Peyer's patch (tissue), 4 donors: ENCODE results near the gene SUN5.

ENCODE experiments used
- POLR2A ChIP-seq, 2 donors: fragments of 450-650 bp; IDR thresholded peaks; one replicate each; pipeline ENCODE4 v1.5.1; 2017; ENCODE audit warnings: antibody characterized with exemption in 2 of 2, mild to moderate bottlenecking in 2 of 2, moderate library complexity in 2 of 2
- TF ChIP-seq, protein P1 (sequence below), 6 experiments: fragments of 450-650 bp in 4 of 6; fragments of 200-600 bp in 2 of 6; sonication (generic) in 1 of 6; IDR thresholded peaks; one replicate each; pipeline ENCODE4 v1.5.1; 2017 to 2019; ENCODE audit warnings: antibody characterized with exemption in 6 of 6, mild to moderate bottlenecking in 3 of 6, moderate library complexity in 1 of 6

DNA sequence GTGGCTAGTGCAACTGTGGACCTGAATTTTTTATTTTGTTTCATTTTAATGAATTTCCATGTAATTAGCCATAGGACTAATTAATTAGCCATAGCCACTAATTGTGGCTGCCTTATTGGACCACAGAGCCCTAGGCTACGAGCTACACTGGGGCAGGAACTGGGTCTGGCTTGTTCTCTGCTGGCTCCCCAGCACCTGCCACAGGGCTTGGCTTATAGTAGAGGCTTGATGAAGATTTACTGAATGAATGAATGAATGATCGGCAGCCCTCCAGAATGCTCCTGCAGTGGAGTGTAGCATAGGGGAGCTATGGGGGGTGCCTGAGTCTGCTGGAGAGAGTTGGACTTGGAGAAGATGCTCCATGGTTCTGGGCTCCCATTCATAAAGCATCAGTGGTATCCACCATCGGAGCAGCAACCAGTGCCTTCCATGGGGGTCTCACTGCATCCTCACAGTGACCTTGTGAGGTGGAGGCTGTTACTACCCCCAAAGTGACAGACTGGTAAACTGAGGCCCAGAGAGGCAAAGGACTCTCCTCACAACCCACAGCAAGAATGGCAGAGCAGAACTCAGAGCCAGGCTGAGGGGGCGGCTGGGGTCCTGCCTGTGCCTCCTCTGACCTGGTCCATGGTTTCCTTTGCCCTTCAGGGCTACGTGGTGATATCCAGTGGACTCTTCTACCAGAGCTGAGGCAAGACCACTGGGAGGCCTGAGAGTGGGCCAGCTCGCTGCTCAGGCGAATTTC lies 18.6 kb upstream of the SUN5 start:
- no peak for TF ChIP-seq POLR2A (IDR thresholded peaks at IDR 0.05)
- TF ChIP-seq, protein P1, sequence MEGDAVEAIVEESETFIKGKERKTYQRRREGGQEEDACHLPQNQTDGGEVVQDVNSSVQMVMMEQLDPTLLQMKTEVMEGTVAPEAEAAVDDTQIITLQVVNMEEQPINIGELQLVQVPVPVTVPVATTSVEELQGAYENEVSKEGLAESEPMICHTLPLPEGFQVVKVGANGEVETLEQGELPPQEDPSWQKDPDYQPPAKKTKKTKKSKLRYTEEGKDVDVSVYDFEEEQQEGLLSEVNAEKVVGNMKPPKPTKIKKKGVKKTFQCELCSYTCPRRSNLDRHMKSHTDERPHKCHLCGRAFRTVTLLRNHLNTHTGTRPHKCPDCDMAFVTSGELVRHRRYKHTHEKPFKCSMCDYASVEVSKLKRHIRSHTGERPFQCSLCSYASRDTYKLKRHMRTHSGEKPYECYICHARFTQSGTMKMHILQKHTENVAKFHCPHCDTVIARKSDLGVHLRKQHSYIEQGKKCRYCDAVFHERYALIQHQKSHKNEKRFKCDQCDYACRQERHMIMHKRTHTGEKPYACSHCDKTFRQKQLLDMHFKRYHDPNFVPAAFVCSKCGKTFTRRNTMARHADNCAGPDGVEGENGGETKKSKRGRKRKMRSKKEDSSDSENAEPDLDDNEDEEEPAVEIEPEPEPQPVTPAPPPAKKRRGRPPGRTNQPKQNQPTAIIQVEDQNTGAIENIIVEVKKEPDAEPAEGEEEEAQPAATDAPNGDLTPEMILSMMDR (IDR thresholded peaks at IDR 0.05), result no peak
